Retinal pigment epithelial cell (primary cell): ENCODE results near the gene ACER3.

Experiments used
- DNase-seq: peaks from one replicate; pipeline ENCODE4 v3.0.0-alpha.2; 2010; ENCODE audit warnings: low read depth
- H3K4me3 ChIP-seq: 2 replicates; pipeline ENCODE4 v1.5.1; 2011; ENCODE audit warnings: mild to moderate bottlenecking, low read length, control low read depth, moderate library complexity
- TF ChIP-seq, protein P1 (sequence below): conservative IDR thresholded peaks from 2 replicates; pipeline ENCODE4 v1.5.1; 2011; ENCODE audit warnings: low read depth, low read length, control low read depth, inconsistent platforms

ACER3 gene

GRCh38 chr11:77074626-77075221, 214.0 kb downstream of the ACER3 start:
- TF ChIP-seq, protein P1, sequence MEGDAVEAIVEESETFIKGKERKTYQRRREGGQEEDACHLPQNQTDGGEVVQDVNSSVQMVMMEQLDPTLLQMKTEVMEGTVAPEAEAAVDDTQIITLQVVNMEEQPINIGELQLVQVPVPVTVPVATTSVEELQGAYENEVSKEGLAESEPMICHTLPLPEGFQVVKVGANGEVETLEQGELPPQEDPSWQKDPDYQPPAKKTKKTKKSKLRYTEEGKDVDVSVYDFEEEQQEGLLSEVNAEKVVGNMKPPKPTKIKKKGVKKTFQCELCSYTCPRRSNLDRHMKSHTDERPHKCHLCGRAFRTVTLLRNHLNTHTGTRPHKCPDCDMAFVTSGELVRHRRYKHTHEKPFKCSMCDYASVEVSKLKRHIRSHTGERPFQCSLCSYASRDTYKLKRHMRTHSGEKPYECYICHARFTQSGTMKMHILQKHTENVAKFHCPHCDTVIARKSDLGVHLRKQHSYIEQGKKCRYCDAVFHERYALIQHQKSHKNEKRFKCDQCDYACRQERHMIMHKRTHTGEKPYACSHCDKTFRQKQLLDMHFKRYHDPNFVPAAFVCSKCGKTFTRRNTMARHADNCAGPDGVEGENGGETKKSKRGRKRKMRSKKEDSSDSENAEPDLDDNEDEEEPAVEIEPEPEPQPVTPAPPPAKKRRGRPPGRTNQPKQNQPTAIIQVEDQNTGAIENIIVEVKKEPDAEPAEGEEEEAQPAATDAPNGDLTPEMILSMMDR = no peak
- no peak overlapping the region for H3K4me3 ChIP-seq
- no peak for DNase-seq

DNA sequence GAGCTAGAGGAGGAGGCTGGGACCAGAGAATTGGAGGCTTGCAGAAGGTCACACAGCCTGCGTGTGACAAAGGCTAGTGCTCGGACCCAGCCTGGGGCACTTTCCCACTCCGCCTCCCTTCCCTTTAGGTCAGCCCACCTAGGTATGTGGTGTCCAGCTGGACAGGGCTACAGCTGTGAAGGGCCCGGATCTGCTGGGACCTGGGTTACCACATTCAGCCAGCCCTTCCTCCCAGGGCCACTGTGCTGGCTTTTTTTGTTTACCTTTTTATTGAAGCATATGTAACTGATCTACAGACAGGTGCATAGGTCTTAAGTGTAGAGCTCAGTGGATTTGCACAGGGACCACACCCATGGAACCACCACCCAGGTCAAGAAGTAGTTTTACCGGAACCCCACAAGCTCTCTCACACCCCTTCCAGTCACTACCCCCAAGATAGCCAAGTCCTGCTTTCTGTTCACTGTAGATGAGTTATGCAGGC, 214.7 kb downstream of the ACER3 start:
- no peak overlapping the region for H3K4me3 ChIP-seq
- TF ChIP-seq, protein P1 = no peak
- no peak for DNase-seq
